ENCODE results near the gene SPECC1L.

- TF ChIP-seq CTCF (IDR thresholded peaks at IDR 0.05) (no peak), POLR2A (IDR thresholded peaks at IDR 0.05) (no peak)
Measured at GRCh38 chr22:24403346-24403745, 132.7 kb downstream of the SPECC1L start.
